ENCODE results near the gene PAGE4. TPM values are rescaled to one million over a fixed set of nuclear protein-coding genes. Genes with fewer than 3 reads are reported as not detected.
A peak's percentile ranks its signal among the peaks of the same experiment; 100 is the strongest.

PAGE4 gene
- total and polyA plus RNA-seq, 2 of the 13 experiments (the other 11 are each of a cell fraction or from before 2014, with no cell fraction given) = 1.1 TPM; not detected in 1

GRCh38 chrX:49862093-49862492, 33.0 kb downstream of the PAGE4 start (continued):
- TF ChIP-seq BCL6 (CRISPR knock-in tag; IDR thresholded peaks at IDR 0.05) (peak; percentile 27; the same call in 1 of the 2 replicates), FOXA1 (IDR thresholded peaks at IDR 0.05) (no peak), FOXA1 (CRISPR knock-in tag; IDR thresholded peaks at IDR 0.05) (peak; percentile 82), CCDC6 (CRISPR knock-in tag; IDR thresholded peaks at IDR 0.05) (no peak), DRAP1 (CRISPR knock-in tag; IDR thresholded peaks at IDR 0.05) (no peak), LCORL (IDR thresholded peaks at IDR 0.05) (no peak), LCORL (CRISPR knock-in tag; IDR thresholded peaks at IDR 0.05) (peak; percentile 52; the same call in 1 of the 2 replicates), FOXA3 (CRISPR knock-in tag; IDR thresholded peaks at IDR 0.05) (peak; percentile 84), ZSCAN12 (CRISPR knock-in tag; IDR thresholded peaks at IDR 0.05) (no peak), IKZF5 (CRISPR knock-in tag; IDR thresholded peaks at IDR 0.05) (peak; percentile 56; the same call in 1 of the 2 replicates), KDM6A (CRISPR knock-in tag; IDR thresholded peaks at IDR 0.05; ENCODE audit: low read depth) (peak; percentile 62; the same call in 1 of the 2 replicates)

GRCh38 chrX:49868739-49869138, 39.6 kb downstream of the PAGE4 start:
- Histone ChIP-seq H3K4me3 (replicated peaks in 1 of 3; ENCODE audit: insufficient read depth in 1 of 3, low read depth in 2 of 3, low read length in 3 of 3) (no peak overlapping the region), H3K4me1 (ENCODE audit: insufficient read depth, low read length) (no peaks in the 10 kb centered on the region), H4K20me1 (ENCODE audit: insufficient read depth, low read length) (no peaks in the 10 kb centered on the region), H3K9ac (ENCODE audit: insufficient read depth, low read depth, low read length) (no peak overlapping the region), H3K27me3 (ENCODE audit: control insufficient read depth in 1 of 2, insufficient read depth in 2 of 2, low read length in 2 of 2) (no peaks in the 10 kb centered on the region), H3K27ac (ENCODE audit: extremely low read length, insufficient read depth, low read length) (no peak overlapping the region), H2AFZ (ENCODE audit: low read length) (peak overlapping the region; percentile 42), H3K36me3 (replicated peaks in 1 of 2; ENCODE audit: control insufficient read depth in 1 of 2, insufficient read depth in 2 of 2, low read length in 2 of 2) (no peaks in the 10 kb centered on the region), H3K79me2 (ENCODE audit: insufficient read depth, low read length) (no peaks in the 10 kb centered on the region), H3K9me3 (ENCODE audit: low read length) (no peaks in the 10 kb centered on the region), H3K4me2 (ENCODE audit: low read depth, low read length) (no peak overlapping the region)
- ATAC-seq = no peak
- intact Hi-C loops (cut with micrococcal nuclease; ENCODE audit: unreplicated experiment) (no loop called here), in situ Hi-C loops (cut with HindIII; ENCODE audit: extremely low pct_ligation_motif_present, low pct_unique_long_range_greater_than_20kb) (no loop called here)
- no peak for DNase-seq (ENCODE audit: low spot score)
- FAIRE-seq = no peak
- CTCF ChIA-PET (ENCODE audit: low intra/inter-chr PET ratio, low total read pairs) = no interaction called here
- no TSS peak for BruUV-seq (replicated peaks)
- POLR2A ChIA-PET = interaction anchor here (0.9 kb wide), 1 partner anchor 10 kb away, joined by 4 read pairs; the partner anchor contains the start of gene USP27X
- 95% methylated on average over 1 of the region's 1 CpG for WGBS (ENCODE audit: low lambda C conversion rate)
- TF ChIP-seq CC2D1A (CRISPR knock-in tag; IDR thresholded peaks at IDR 0.05) (no peak), ARHGAP35 (CRISPR knock-in tag; IDR thresholded peaks at IDR 0.05; ENCODE audit: borderline replicate concordance) (no peak), EP300 (IDR thresholded peaks at IDR 0.05; ENCODE audit: low read depth in 2 of 2, low read length in 2 of 2) (no peak), EP300 (CRISPR knock-in tag; IDR thresholded peaks at IDR 0.05; ENCODE audit: borderline replicate concordance) (no peak), ZFAT (CRISPR knock-in tag; conservative IDR thresholded peaks at IDR 0.05) (no peak), DPF2 (CRISPR knock-in tag; IDR thresholded peaks at IDR 0.05; ENCODE audit: borderline replicate concordance, low read depth) (no peak), ZNF710 (CRISPR knock-in tag; IDR thresholded peaks at IDR 0.05; ENCODE audit: borderline replicate concordance) (no peak), ARID3A (IDR thresholded peaks at IDR 0.05; ENCODE audit: low read depth, low read length) (no peak), ZNF136 (CRISPR knock-in tag; IDR thresholded peaks at IDR 0.05; ENCODE audit: low read depth) (no peak), MAFF (IDR thresholded peaks at IDR 0.05; ENCODE audit: low read depth, low read length) (no peak), ZNF329 (CRISPR knock-in tag; IDR thresholded peaks at IDR 0.05; ENCODE audit: low read depth) (no peak)
